NCI-H748 (cell line): Measurements from ENCODE around the gene HBG1.

ENCODE experiments used
- DNase-seq: peaks from one replicate; lab custom pipeline; 2025; ENCODE audit not compliant: unreplicated experiment; lab: John Stamatoyannopoulos, UW

The HBG1 gene

GRCh38 chr11:5247472-5248192 is 2.0 kb downstream of the HBG1 start:
- no peak for DNase-seq

GRCh38 chr11:5246772-5247471 is 2.7 kb downstream of the HBG1 start:
- DNase-seq = no peak

DNA sequence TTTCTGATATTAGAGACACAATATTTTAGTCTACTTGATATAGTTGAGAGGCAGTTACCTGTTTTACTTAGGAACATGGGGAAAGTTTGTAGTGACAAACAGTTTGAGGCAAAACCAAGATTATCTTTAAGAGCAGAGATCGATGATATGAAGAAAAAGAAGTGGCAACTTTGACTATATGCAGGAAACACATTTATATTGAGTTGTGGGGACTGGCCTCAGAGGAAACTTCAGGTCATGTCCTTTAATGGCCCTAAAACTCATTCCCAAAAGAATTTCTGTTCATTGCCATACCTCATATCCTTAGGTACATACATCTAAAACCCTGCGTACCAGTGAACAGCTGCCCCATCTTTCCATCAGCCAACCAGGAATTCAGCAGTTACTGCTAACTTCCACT is 4.5 kb downstream of the HBG1 start:
- DNase-seq = no peak

GRCh38 chr11:5243816-5244180 is 5.9 kb downstream of the HBG1 start:
- no peak for DNase-seq

- DNase-seq = no peak
Measured at GRCh38 chr11:5242933-5243815, 6.5 kb downstream of the HBG1 start.

- no peak for DNase-seq
Measured at GRCh38 chr11:5242208-5242607, 7.4 kb downstream of the HBG1 start.

GRCh38 chr11:5241458-5241857 is 8.2 kb downstream of the HBG1 start:
- DNase-seq = no peak

DNA sequence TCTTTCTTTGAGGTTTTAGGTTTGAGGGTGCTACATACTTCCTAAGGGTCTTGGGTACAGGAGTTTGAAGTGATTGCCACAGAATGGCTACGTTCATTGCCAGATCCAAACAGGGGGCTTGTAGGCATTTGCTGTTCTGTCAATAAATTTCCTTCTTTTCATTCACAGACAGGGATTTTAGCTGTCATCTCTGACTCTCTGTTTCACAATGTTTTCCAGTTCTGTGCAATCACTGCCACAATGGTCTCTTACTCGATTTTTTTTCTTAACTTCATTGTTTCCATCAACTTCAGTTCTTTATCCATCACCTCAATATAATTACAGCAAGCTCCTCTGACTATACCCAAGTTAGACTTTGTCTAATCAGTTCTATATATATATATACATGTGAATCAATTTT is 9.2 kb downstream of the HBG1 start:
- DNase-seq = no peak

DNA sequence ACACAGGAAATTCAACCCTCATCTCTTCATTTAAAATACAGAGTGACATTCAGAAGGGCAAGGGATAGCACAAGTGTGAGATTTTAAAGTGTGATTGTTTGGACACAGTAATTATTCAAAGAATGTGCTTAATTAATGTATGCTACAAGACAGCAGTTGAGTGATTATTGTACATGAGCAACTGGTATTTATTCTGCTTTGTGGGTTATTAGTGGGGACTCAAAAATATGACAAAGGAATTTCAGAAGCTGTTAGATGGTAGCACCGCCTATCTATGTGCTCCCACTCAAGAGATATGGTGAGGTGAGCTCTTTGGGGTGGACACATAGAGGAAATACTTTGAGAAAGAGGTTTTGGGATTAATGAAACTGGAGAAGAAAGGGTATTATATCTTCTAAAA is 9.6 kb downstream of the HBG1 start:
- DNase-seq = no peak

- no peak for DNase-seq
Measured at GRCh38 chr11:5239046-5239445, 10.6 kb downstream of the HBG1 start.

DNA sequence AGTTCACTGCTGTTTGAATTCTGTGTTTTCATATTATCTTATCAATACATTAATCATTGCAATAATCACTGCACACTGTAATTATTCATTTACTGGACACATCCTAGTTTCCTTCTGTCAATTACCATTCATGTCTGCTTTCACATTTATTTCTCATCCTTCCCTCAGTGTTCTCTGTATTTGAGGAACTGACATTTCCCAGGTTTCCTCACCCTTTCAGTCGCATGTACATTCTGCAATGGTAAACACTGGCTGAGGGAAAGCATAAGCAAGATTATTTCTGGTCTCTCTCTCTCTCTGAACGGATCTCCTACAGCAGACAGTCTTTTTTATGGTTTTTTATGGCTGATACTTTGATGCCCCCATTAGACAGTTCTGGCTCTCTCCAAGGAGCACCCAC is 11.2 kb downstream of the HBG1 start:
- DNase-seq = no peak

DNA sequence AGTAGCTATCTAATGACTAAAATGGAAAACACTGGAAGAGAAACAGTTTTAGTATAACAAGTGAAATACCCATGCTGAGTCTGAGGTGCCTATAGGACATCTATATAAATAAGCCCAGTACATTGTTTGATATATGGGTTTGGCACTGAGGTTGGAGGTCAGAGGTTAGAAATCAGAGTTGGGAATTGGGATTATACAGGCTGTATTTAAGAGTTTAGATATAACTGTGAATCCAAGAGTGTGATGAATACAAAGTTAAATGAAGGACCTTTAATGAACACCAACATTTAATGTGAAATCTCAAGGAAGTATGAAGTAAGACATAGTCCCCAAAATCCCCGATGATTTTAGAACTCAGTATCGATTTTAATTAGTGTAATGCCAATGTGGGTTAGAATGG is 12.2 kb downstream of the HBG1 start:
- DNase-seq = no peak

DNA sequence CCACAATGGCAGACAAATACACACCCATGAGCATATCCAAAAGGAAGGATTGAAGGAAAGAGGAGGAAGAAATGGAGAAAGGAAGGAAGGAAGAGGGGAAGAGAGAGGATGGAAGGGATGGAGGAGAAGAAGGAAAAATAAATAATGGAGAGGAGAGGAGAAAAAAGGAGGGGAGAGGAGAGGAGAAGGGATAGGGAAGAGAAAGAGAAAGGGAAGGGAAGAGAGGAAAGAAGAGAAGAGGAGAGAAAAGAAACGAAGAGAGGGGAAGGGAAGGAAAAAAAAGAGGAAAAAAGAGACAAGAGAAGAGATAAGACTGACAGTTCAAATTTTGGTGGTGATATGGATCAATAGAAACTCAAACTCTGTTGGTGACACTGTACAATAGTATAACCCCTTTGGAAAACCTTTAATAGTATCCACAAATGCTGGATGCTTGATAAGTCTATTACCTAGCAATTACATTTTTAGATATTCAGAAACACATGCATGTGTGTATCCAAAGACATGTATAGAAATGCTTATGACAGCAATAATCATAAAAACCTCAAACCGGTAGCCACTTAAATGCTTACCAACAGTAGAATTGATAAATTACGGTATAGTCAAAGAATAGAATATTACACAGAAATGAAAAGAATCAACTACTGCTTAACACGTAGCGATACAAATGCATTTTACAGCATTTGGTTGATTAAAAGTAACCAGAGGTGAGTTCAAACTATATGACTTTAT is 14.1 kb downstream of the HBG1 start:
- DNase-seq = no peak

GRCh38 chr11:5234381-5234834 is 15.2 kb downstream of the HBG1 start, which contains the start of gene HBD:
TSS of gene HBD (minus strand) at chr11:5234483. CDS start at chr11:5234433, 50 bp downstream.
- no peak for DNase-seq

DNA sequence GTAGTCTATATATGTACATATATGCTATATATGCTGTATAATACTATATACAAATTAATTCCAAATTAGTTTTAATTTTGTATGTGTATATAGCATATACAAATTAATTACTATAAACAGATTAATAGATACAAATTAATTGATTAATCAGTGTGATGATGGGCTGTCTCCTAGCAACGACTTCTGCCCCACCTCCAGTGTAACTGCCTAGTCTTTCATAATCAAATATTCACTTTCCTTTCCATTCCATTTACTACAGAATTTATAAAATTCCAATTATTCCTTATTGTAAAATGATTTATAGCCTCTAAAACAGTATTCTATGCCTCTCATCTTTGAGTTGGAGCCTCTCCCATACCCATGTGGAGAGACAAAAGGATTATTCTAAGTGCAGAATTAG is 16.4 kb downstream of the HBG1 start:
- DNase-seq = no peak

GRCh38 chr11:5232821-5233220 is 16.8 kb downstream of the HBG1 start:
- no peak for DNase-seq

DNA sequence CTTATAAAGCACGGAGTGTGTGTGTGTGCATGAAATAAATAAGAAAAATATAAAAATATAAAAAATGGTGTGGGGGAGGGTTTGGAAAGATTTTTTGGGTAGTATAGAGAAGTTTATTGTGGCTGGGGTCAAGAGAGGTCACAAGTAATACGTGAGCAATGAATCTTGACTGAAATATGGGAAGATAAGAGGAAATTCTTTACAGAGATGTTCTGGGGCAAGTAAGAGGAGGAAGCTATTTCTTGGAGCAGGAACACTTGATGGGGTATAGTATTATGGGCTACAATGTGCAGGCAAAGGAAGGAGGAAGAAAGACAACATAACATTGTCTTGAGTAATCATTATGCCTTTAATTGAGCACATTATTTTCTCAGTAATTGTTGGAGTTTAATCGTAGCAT is 17.5 kb downstream of the HBG1 start:
- DNase-seq = no peak

GRCh38 chr11:5231111-5231510 is 18.5 kb downstream of the HBG1 start:
- no peak for DNase-seq

- DNase-seq = no peak
Measured at GRCh38 chr11:5230266-5230665, 19.4 kb downstream of the HBG1 start.

- no peak for DNase-seq
Measured at GRCh38 chr11:5229796-5230195, 19.9 kb downstream of the HBG1 start.

DNA sequence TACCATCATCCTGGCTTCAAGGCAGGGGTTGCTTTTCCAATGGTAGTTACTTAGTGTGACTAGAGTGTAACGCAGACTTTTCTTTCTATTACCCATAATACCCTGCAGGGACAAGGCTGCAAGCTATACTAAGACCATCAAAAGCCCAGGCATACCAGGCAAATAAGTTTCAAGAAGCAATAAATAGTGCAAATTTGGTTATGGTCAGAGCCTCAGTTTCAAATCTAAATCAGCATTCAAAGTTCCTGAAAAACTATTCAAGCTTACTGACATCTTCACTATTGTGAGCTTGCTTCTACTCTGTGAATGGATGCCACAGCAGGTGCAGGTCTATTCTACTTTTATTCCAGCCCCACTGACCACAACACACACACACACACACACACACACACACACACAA is 20.3 kb downstream of the HBG1 start:
- DNase-seq = no peak
